Neural crest cell (in vitro differentiated cells): ENCODE results near the gene PHF12. TPM values are rescaled to one million over a fixed set of nuclear protein-coding genes. Genes with fewer than 3 reads are reported as not detected.

ENCODE experiments used
- DNase-seq: peaks from one replicate; pipeline ENCODE4 v3.0.0; 2021; ENCODE audit warnings: low read depth, mixed read lengths, low spot score
- H3K27ac Mint-ChIP-seq: one replicate; pipeline ENCODE4 v1.8.0; 2021; ENCODE audit warnings: mild to moderate bottlenecking, mixed read lengths; ENCODE audit not compliant: unreplicated experiment
- H3K27me3 Mint-ChIP-seq: 2 replicates; pipeline ENCODE4 v1.8.0; 2021; ENCODE audit warnings: low read depth, mild to moderate bottlenecking, mixed read lengths
- H3K36me3 Mint-ChIP-seq: 2 replicates; pipeline ENCODE4 v1.8.0; 2021; ENCODE audit warnings: low read depth, mild to moderate bottlenecking, mixed read lengths
- H3K4me1 Mint-ChIP-seq: 2 replicates; pipeline ENCODE4 v1.8.0; 2021; ENCODE audit warnings: mixed read lengths
- H3K4me3 Mint-ChIP-seq: one replicate; pipeline ENCODE4 v1.8.0; 2021; ENCODE audit warnings: mild to moderate bottlenecking, mixed read lengths
- H3K9me3 Mint-ChIP-seq: 2 replicates; pipeline ENCODE4 v1.8.0; 2021; ENCODE audit warnings: mixed read lengths
- total RNA-seq: library from RNA; stranded (reverse); gene quantifications from 2 replicates; pipeline ENCODE4 v1.2.1, GENCODE V29; 2021
- TF ChIP-seq, protein P1 (sequence below): fragments of 200-600 bp; sonication (generic); conservative IDR thresholded peaks from 2 replicates; pipeline ENCODE4 v1.5.0; 2021; ENCODE audit warnings: antibody characterized with exemption, mild to moderate bottlenecking

PHF12 gene
- total RNA-seq, 1 donor from 2014 or later: 64.7 TPM

DNA sequence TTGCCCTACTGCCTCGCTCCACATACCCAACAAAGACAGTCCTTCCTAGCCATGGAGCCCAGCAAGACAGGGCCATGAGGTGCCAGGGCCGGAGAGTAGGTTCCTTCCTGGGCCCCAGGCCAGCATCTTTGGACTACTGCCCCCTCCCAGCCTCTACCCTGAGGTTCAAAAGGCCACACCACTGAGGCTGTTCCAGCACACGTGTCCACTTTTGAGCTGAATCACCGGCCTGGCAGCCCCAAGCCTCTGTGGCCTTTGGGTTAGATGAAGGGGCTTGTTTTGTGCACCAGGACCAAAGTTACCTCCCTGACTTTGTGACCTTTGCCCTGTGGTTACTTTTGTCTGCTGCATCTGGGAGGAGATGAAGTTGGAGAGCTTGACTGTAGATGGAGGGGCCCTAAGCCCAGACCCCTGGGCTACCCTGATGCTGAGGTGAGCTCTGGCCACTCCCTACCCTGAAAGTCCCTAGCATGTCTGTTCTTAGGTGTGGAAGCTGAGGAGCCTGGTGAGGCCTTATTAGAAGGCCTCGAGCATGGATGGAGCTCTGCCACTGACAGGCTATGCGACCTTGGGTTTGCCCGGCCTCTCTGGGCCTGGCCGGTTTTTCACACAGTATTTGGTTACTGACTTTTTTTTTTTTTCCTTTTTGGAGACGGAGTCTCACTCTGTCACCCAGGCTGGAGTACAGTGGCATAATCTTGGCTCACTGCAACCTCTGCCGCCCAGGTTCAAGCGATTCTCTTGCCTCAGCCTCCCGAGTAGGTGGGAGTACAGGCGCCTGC lies 42.5 kb upstream of the PHF12 start:
- H3K4me1 Mint-ChIP-seq: no peaks in the 10 kb centered on the region
- H3K4me3 Mint-ChIP-seq: no peak overlapping the region
- H3K27ac Mint-ChIP-seq: no peak overlapping the region
- TF ChIP-seq, protein P1, sequence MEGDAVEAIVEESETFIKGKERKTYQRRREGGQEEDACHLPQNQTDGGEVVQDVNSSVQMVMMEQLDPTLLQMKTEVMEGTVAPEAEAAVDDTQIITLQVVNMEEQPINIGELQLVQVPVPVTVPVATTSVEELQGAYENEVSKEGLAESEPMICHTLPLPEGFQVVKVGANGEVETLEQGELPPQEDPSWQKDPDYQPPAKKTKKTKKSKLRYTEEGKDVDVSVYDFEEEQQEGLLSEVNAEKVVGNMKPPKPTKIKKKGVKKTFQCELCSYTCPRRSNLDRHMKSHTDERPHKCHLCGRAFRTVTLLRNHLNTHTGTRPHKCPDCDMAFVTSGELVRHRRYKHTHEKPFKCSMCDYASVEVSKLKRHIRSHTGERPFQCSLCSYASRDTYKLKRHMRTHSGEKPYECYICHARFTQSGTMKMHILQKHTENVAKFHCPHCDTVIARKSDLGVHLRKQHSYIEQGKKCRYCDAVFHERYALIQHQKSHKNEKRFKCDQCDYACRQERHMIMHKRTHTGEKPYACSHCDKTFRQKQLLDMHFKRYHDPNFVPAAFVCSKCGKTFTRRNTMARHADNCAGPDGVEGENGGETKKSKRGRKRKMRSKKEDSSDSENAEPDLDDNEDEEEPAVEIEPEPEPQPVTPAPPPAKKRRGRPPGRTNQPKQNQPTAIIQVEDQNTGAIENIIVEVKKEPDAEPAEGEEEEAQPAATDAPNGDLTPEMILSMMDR: no peak
- DNase-seq: no peak
- H3K9me3 Mint-ChIP-seq: no peaks in the 10 kb centered on the region
- no peaks in the 10 kb centered on the region for H3K36me3 Mint-ChIP-seq
- peaks cover 10% of the 10 kb centered on the region for H3K27me3 Mint-ChIP-seq

DNA sequence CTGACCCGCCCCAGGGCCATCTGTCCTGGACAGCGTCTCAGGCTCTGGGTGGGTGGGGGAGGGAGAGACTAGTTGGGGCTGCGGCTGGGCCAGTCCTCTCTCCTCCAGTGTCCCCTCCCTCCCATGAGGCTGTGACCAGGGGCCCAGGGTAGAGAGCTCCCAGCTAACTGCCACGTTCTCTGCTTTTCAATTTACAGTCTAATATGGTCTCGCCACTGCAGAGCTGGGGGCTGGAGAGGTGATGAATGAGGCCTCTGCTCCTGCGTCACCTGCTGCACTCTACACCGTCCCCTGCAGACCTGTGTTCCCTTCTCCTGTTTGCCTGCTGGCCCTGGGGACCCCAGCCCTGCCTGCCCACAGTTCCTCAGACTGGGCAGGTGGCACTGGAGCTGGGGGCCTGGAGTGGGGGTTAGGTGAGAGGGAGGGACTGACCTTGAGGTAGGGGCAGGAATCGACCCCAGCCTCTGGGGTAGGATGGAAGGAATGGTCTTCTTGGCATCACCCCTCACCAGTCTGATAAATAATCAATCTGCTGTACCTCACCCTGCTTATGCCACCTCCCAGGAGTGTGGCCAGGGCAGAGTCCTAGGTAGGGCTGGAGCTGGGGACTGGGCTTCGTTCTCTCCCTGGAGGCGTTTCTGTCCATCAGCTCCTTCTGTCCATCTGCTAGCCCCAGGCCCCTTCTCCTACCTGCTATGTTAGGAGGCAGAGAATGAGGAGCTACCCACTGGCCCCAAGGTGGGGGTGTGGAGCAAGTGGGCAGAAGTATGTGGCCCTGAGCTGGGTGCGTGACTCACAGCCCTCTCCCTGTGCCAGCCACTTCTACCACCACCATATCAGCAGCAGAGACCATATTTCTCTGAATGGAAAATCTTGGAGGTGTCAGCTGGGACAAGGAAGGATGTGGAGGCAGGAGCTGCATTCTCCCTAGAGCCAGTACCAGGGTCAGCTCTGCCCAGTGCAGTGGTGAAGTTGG lies 41.6 kb upstream of the PHF12 start:
- Mint-ChIP-seq H3K4me3 (no peak overlapping the region), H3K4me1 (no peaks in the 10 kb centered on the region), H3K36me3 (no peaks in the 10 kb centered on the region), H3K27ac (no peak overlapping the region), H3K9me3 (no peaks in the 10 kb centered on the region), H3K27me3 (peaks cover 11% of the 10 kb centered on the region)
- no peak for DNase-seq
- TF ChIP-seq, protein P1: no peak

DNA sequence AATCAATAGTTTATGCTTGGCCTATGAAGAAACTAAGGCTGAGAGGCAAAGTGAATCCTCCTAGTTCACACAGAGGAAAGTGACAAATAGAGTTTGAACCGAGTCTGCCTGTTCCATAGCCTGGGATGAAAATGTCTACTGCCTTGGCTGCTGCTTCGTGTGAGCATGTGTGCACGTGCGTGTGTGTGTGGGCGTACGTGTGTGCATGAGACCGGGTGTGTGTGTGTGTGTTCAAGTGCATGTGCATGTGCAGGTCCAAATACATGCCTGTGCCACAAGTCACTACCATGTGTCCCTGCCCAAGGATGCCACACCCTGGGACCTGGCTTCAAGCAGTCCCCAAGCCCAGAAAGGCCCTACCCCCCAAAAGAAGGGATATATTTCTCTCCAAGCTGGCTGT lies 40.9 kb upstream of the PHF12 start:
- H3K27me3 Mint-ChIP-seq: peaks cover 9% of the 10 kb centered on the region
- H3K4me1 Mint-ChIP-seq: no peaks in the 10 kb centered on the region
- TF ChIP-seq, protein P1: no peak
- no peaks in the 10 kb centered on the region for H3K36me3 Mint-ChIP-seq
- H3K27ac Mint-ChIP-seq: peak overlapping the region; percentile 19
- H3K9me3 Mint-ChIP-seq: no peaks in the 10 kb centered on the region
- no peak for DNase-seq
- H3K4me3 Mint-ChIP-seq: no peak overlapping the region

DNA sequence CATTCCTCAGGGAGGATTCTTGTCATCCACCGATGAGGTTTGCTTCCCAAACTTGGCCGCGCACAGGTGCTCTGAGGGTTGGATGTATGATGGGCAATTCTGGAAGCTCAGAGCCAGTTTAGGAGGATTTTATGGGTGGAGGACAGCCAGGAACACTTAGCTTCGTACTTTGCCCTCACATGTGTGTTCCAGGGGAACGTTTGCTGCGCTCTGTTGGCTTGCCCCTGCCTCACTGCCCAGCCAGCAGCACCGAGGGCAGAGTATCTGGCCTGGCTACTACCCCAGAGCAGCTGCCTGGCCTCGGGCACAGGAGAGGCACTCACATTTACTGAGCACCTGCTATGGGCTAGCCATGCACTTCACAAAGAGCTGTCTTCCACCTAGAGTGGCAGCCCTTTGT lies 40.5 kb upstream of the PHF12 start:
- no peaks in the 10 kb centered on the region for H3K4me1 Mint-ChIP-seq
- H3K36me3 Mint-ChIP-seq: no peaks in the 10 kb centered on the region
- no peaks in the 10 kb centered on the region for H3K9me3 Mint-ChIP-seq
- TF ChIP-seq, protein P1: no peak
- H3K4me3 Mint-ChIP-seq: no peak overlapping the region
- DNase-seq: no peak
- H3K27me3 Mint-ChIP-seq: peaks cover 5% of the 10 kb centered on the region
- H3K27ac Mint-ChIP-seq: peak overlapping the region; percentile 19

DNA sequence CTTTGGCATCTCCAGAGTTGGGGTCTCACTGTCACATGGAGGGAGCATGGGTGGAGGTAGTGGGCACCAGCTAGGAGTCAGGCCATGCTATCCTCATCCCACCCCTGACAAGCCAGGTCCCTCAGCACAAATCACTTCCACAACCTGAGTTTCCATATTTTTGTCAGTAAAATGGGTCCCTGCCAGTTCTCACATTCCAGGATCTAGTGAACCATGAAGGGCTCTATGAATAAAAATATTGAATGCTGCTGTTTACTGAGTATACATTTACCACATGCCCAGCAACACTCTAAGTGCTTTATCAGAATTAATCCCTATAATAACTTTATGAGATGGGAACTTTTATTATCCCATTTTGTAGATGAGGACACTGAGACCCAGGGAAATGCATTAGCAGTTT lies 37.7 kb upstream of the PHF12 start:
- no peak overlapping the region for H3K4me3 Mint-ChIP-seq
- DNase-seq: no peak
- H3K36me3 Mint-ChIP-seq: no peaks in the 10 kb centered on the region
- peaks cover 4% of the 10 kb centered on the region for H3K4me1 Mint-ChIP-seq
- TF ChIP-seq, protein P1: no peak
- no peak overlapping the region for H3K27ac Mint-ChIP-seq
- no peaks in the 10 kb centered on the region for H3K9me3 Mint-ChIP-seq
- H3K27me3 Mint-ChIP-seq: peaks cover 16% of the 10 kb centered on the region
